GM03348 (cell line): ENCODE measurements around the gene CENPL.
"Not testable (repeated sequence)": the region's sequence is repeated elsewhere in the genome, so short reads cannot be mapped to it uniquely, and the experiment has no call there.

Experiments
- DNase-seq: peaks from one replicate; pipeline ENCODE4 v3.0.0; 2012; ENCODE audit warnings: low spot score

The CENPL gene, protein sequence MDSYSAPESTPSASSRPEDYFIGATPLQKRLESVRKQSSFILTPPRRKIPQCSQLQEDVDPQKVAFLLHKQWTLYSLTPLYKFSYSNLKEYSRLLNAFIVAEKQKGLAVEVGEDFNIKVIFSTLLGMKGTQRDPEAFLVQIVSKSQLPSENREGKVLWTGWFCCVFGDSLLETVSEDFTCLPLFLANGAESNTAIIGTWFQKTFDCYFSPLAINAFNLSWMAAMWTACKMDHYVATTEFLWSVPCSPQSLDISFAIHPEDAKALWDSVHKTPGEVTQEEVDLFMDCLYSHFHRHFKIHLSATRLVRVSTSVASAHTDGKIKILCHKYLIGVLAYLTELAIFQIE

GRCh38 chr1:173824315-173825081, at the start of gene CENPL, which contains the start of gene DARS2:
Gene CENPL (minus strand): TSS chr1:173824883. CDS start chr1:173811299, 13,584 bp downstream.
Gene DARS2 (plus strand): TSS chr1:173824673. CDS start chr1:173825230, 557 bp downstream.
- DNase-seq: peak; percentile 93

GRCh38 chr1:173871500-173871899, 46.8 kb upstream of the CENPL start:
- DNase-seq: no peak

- no peak for DNase-seq
Observed at GRCh38 chr1:173871091-173871490, 46.4 kb upstream of the CENPL start.

DNA sequence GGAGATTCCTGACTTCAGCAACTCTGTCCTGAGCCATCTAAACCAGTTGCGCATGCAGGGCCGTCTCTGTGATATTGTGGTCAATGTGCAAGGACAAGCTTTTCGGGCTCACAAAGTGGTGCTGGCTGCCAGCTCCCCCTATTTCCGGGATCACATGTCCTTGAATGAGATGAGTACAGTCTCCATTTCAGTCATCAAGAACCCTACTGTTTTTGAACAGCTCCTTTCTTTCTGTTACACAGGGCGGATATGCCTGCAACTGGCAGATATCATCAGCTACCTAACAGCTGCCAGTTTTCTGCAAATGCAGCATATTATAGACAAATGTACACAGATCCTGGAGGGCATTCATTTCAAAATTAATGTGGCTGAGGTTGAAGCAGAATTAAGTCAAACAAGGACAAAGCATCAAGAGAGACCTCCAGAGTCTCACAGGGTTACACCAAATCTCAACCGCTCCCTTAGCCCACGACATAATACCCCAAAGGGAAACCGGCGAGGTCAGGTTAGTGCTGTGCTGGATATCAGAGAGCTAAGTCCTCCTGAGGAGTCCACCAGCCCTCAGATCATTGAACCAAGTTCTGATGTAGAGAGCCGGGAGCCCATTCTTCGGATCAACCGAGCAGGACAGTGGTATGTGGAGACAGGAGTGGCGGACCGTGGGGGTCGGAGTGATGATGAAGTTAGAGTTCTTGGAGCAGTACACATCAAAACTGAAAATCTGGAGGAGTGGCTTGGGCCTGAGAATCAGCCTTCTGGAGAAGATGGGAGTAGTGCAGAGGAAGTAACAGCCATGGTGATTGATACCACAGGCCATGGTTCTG, 45.8 kb upstream of the CENPL start:
- no peak for DNase-seq

GRCh38 chr1:173869021-173869359, 44.3 kb upstream of the CENPL start:
- DNase-seq: no peak

DNA sequence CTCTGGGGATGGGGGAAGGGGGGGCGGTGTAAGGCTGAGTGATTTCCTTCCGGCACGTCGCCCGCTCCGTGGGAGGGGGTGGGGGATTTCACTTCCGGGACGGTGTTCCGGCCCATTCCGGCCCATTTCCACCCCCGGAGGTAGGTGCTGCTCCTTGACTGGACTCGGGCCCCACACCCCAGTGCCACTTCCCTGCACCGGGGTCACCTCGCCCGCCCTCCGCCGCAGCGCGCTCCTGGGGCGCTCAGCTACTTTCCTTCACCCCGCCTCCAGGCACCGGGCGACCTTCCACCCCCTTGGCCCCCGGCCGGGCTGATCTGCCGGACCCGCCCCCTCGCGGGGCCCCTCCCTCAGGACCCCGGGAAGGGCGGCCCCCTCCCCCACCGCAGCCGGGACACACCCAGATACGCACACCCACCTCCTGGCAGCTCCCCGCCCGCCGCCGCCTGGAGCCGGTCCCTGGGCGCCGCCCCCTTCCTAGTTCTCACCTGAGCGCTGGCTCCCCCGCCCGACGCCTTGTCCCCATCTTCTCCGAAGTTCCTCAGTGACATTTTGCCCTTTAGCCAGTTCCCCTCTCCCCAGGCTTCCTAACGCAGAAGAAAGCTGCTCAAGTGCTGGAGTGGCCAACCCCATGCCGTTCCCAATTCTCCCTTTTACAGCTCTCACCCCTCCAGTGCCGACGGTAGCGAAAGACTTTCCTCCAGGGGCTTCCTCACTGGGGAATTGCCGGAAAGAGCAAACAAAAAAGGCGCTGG, 43.8 kb upstream of the CENPL start, which contains the start of gene ZBTB37:
TSS of gene ZBTB37 (plus strand) at position 115 of the 755 bp plus-strand sequence. CDS start 1,846 bp downstream, outside the sequence.
- peak; percentile 85 for DNase-seq

- peak; percentile 98 for DNase-seq
Observed at GRCh38 chr1:173867753-173868265, 43.1 kb upstream of the CENPL start, which contains the start of gene GAS5. Gene GAS5 (minus strand): TSS chr1:173867989.

DNA sequence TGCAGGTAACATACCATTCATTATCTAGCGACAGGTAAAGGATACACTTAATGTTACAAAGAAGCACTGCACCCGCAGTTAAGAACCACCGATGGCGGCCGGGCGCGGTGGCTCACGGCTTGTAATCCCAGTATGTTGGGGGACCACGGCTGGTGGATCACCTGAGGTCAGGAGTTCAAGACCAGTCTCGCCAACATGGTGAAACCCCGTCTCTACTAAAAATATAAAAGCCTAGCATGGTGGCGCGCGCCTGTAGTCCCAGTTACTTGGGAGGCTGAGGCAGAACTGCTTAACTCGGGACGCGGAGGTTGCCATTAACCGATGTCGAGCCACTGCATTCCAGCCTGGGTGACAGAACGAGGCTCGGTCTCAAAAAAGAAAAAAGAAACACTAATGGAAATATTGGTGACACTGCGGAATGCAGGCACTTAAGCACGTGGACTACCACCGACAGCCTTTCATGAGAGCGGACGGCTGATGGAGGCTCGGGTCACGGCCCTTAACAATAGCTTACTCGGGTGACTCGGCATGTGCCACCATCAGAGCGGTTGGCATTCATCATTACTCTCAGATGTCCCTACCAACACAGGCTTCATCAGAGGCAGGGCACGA, 42.6 kb upstream of the CENPL start:
- DNase-seq: peak; percentile 43

GRCh38 chr1:173866413-173867115, 41.9 kb upstream of the CENPL start:
- no peak for DNase-seq

DNA sequence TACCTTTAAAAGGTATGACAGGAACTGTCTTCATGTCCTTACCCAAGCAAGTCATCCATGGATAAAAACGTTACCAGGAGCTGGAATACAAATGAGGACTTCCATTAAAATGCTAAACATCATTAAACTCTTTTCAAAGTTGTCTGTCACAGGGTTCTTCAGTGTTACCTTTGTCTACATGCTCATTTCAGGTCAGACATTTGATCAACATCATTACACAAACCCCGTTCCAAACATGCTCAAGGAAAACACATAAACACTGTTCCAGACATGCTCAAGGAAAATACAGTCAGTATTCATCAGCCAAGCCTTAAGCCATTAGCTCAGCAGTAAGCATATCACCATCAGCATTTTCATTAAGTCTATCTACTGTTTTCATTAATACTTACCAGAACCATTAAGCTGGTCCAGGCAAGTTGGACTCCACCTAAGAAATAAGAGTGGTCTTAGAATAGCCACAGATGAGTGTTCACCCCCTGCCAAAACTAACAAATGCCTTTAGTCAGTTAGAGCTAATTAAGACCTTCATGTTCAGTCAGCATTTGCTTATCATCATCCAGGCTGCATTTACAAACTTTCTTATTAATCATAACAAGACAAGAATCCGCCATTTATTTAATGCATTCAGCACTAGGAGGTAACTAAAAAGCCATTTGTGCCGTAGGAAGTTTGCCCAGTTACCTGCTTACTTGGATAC, 40.9 kb upstream of the CENPL start:
- DNase-seq: no peak

GRCh38 chr1:173864179-173864867, 39.6 kb upstream of the CENPL start:
- DNase-seq: no peak

DNA sequence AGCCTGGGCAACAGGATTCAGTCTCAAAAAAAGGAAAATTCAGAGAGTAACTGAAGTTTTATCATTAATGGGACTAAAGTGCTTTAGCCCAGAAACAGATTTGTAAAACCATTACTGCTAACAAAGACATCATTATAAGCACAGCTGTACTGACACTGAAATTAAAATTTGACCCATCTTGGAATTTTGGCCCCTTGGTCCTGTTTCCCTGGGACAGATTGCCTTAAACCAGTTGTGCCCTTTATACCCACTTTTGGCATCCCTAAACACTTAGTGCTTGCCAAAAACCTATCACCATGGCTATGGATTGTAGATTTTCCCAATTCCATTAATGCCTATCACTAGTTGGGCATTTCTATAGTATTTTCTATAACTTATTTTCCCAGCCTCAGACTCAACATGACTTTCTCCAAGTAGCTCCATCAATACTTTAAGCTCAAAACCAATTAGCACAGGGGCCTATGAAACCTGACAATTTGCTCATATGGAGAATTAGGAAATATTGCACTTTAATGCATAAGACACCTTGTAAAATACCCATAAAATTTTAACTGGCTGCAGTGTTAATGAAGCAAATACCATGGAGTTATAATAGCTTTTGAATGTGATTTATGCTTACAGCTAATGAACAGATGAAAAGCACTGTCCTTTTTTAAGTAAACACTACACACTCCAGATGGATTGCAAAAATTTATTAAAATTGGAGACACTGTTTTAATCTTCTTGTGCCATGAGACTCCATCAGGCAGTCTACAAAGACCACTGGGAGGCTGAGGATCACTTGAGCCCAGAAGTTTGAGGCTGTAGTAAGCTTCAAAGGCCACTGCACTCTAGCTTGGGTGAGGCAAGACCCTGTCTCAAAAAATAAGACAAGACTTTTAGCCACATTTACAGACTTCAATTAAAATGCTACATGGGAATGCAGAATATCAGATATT, 38.8 kb upstream of the CENPL start:
- DNase-seq: no peak

GRCh38 chr1:173862769-173863223, 38.1 kb upstream of the CENPL start:
- DNase-seq: no peak

DNA sequence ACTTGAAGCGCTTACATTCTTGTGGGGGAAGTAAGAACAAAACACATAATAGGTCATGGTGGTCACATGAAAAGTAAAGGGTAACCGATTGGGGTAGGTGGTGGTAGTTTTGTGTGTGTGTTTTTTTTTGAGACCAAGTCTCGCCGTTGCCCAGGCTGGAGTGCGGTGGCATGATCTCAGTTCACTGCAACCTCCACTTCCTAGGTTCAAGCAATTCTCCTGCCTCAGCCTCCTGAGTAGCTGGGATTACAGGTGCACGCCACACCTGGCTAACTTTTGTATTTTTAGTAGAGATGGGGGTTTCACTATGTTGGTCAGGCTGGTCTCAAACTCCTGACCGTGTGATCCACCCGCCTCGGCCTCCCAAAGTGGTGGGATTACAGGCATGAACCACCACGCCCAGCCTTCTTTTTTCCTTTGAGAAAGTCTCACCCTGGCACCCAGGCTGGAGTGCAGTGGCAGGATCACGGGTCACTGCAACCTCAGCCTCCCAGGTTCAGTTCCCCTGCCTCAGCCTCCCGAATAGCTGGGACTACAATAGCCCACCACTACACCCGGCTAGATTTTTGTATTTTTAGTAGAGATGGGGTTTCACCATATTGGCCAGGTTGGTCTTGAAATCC, 37.6 kb upstream of the CENPL start:
- not testable (repeated sequence) for DNase-seq

GRCh38 chr1:173861731-173862145, 37.1 kb upstream of the CENPL start:
- DNase-seq: no peak

GRCh38 chr1:173860065-173860464, 35.4 kb upstream of the CENPL start:
- DNase-seq: no peak

DNA sequence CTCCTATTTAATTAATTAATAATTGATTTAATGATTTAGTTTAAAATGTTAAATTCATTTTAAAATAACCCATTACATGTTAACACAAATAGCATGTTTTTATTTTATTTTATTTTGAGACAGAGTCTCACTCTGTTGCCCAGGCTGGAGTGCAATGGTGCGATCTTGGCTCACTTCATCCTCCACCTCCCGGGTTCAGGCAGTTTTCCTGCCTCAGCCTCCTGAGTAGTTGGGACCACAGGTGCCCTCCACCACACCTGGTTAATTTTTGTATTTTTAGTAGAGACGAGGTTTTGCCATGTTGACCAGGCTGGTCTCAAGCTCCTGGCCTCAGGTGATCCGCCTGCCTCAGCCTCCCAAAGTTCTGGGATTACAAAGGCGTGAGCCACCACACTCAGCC, 34.9 kb upstream of the CENPL start:
- DNase-seq: not testable (repeated sequence)
